WTC11 (cell line): ENCODE data around the gene TPRG1L.

Experiments used
- CTCF ChIP-seq: fragments of 200-600 bp; IDR thresholded peaks from 2 replicates; pipeline ENCODE4 v1.8.0; 2022; ENCODE audit warnings: antibody characterized with exemption
- TEAD1 ChIP-seq: sonication (generic); formaldehyde crosslinking; IDR thresholded peaks from 2 replicates; pipeline ENCODE4 v1.8.0; 2022; ENCODE audit warnings: mild to moderate bottlenecking, missing genetic modification reagents
- TF ChIP-seq, protein P1 (sequence below): sonication (generic); formaldehyde crosslinking; IDR thresholded peaks from 2 replicates; pipeline ENCODE4 v1.8.0; 2022; ENCODE audit warnings: mild to moderate bottlenecking, missing genetic modification reagents
- TF ChIP-seq, protein P2 (sequence below): sonication (generic); formaldehyde crosslinking; IDR thresholded peaks from 2 replicates; pipeline ENCODE4 v1.8.1; 2022; ENCODE audit warnings: low read depth, missing genetic modification reagents, borderline replicate concordance

- TF ChIP-seq, protein P1, sequence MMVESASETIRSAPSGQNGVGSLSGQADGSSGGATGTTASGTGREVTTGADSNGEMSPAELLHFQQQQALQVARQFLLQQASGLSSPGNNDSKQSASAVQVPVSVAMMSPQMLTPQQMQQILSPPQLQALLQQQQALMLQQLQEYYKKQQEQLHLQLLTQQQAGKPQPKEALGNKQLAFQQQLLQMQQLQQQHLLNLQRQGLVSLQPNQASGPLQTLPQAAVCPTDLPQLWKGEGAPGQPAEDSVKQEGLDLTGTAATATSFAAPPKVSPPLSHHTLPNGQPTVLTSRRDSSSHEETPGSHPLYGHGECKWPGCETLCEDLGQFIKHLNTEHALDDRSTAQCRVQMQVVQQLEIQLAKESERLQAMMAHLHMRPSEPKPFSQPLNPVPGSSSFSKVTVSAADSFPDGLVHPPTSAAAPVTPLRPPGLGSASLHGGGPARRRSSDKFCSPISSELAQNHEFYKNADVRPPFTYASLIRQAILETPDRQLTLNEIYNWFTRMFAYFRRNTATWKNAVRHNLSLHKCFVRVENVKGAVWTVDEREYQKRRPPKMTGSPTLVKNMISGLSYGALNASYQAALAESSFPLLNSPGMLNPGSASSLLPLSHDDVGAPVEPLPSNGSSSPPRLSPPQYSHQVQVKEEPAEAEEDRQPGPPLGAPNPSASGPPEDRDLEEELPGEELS (CRISPR knock-in tag) = no peak
- TF ChIP-seq TEAD1 (CRISPR knock-in tag) = no peak
- peak; percentile 75 for TF ChIP-seq CTCF
- TF ChIP-seq, protein P2, sequence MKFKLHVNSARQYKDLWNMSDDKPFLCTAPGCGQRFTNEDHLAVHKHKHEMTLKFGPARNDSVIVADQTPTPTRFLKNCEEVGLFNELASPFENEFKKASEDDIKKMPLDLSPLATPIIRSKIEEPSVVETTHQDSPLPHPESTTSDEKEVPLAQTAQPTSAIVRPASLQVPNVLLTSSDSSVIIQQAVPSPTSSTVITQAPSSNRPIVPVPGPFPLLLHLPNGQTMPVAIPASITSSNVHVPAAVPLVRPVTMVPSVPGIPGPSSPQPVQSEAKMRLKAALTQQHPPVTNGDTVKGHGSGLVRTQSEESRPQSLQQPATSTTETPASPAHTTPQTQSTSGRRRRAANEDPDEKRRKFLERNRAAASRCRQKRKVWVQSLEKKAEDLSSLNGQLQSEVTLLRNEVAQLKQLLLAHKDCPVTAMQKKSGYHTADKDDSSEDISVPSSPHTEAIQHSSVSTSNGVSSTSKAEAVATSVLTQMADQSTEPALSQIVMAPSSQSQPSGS = no peak
These were observed 9.8 kb upstream of the TPRG1L start for GRCh38 chr1:3614755-3615742.
